ENCODE results near the gene XK.

Gene XK

GRCh38 chrX:37776283-37776986 is 90.8 kb downstream of the XK start:
- Histone ChIP-seq H3K27me3 (ENCODE audit: insufficient read depth, low read length) (no peaks in the 10 kb centered on the region), H2AFZ (ENCODE audit: low read length, unreplicated experiment) (no peak overlapping the region), H3K4me1 (ENCODE audit: control insufficient read depth, insufficient read depth, low read length, unreplicated experiment) (no peaks in the 10 kb centered on the region), H3K79me2 (ENCODE audit: control insufficient read depth, insufficient read depth, low read length, unreplicated experiment) (no peaks in the 10 kb centered on the region), H3K36me3 (ENCODE audit: insufficient read depth, low read length) (no peaks in the 10 kb centered on the region), H3K4me3 (ENCODE audit: low read depth, low read length) (no peak overlapping the region), H3K27ac (ENCODE audit: low read depth, low read length) (no peak overlapping the region)

- no peak overlapping the region for H3K4me3 ChIP-seq (ENCODE audit: low read depth, low read length)
- no peaks in the 10 kb centered on the region for H3K27me3 ChIP-seq (ENCODE audit: insufficient read depth, low read length)
- H2AFZ ChIP-seq (ENCODE audit: low read length, unreplicated experiment) = no peak overlapping the region
- H3K27ac ChIP-seq (ENCODE audit: low read depth, low read length) = no peak overlapping the region
- H3K4me1 ChIP-seq (ENCODE audit: control insufficient read depth, insufficient read depth, low read length, unreplicated experiment) = no peaks in the 10 kb centered on the region
- no peaks in the 10 kb centered on the region for H3K79me2 ChIP-seq (ENCODE audit: control insufficient read depth, insufficient read depth, low read length, unreplicated experiment)
- H3K36me3 ChIP-seq (ENCODE audit: insufficient read depth, low read length) = no peaks in the 10 kb centered on the region
Observed at GRCh38 chrX:37776987-37777325, 91.4 kb downstream of the XK start.

- H3K27ac ChIP-seq (ENCODE audit: low read depth, low read length) = no peak within 1 kb of the TSS
- H2AFZ ChIP-seq (ENCODE audit: low read length, unreplicated experiment) = peak within 1 kb of the TSS; percentile 13
- H3K36me3 ChIP-seq (ENCODE audit: insufficient read depth, low read length) = no peaks in the 10 kb centered on the region
- no peaks in the 10 kb centered on the region for H3K4me1 ChIP-seq (ENCODE audit: control insufficient read depth, insufficient read depth, low read length, unreplicated experiment)
- H3K4me3 ChIP-seq (ENCODE audit: low read depth, low read length) = no peak within 1 kb of the TSS
- H3K27me3 ChIP-seq (ENCODE audit: insufficient read depth, low read length) = no peaks in the 10 kb centered on the region
- no peaks in the 10 kb centered on the region for H3K79me2 ChIP-seq (ENCODE audit: control insufficient read depth, insufficient read depth, low read length, unreplicated experiment)
Observed at GRCh38 chrX:37779857-37780256, 94.3 kb downstream of the XK start, which contains the start of gene CYBB. CYBB (plus strand) TSS chrX:37780059; CDS start chrX:37780078, 19 bp downstream.

- Histone ChIP-seq H3K4me1 (ENCODE audit: control insufficient read depth, insufficient read depth, low read length, unreplicated experiment) (no peaks in the 10 kb centered on the region), H3K4me3 (ENCODE audit: low read depth, low read length) (no peak overlapping the region), H3K79me2 (ENCODE audit: control insufficient read depth, insufficient read depth, low read length, unreplicated experiment) (no peaks in the 10 kb centered on the region), H3K27me3 (ENCODE audit: insufficient read depth, low read length) (no peaks in the 10 kb centered on the region), H2AFZ (ENCODE audit: low read length, unreplicated experiment) (no peak overlapping the region), H3K27ac (ENCODE audit: low read depth, low read length) (no peak overlapping the region), H3K36me3 (ENCODE audit: insufficient read depth, low read length) (no peaks in the 10 kb centered on the region)
Observed at GRCh38 chrX:37781081-37781480, 95.5 kb downstream of the XK start.
